Right cardiac atrium (tissue), 5 donors: ENCODE measurements around the gene TCN2. TPM values are rescaled to one million over a fixed set of nuclear protein-coding genes. Genes with fewer than 3 reads are reported as not detected.
"Not testable (repeated sequence)": the region's sequence is repeated elsewhere in the genome, so short reads cannot be mapped to it uniquely, and the experiment has no call there.

Experiments
- ATAC-seq, 2 donors: fragments of 200-7000 bp; cut with Tn5 transposase; one replicate each; pipeline versions ENCODE4 v1.8.0 to v1.9.1; 2020; ENCODE audit warnings: moderate library complexity in 2 of 2, mild to moderate bottlenecking in 1 of 2
- DNase-seq, 3 donors: peaks; one replicate each; pipeline ENCODE4 v3.0.0-alpha.2; 2020
- H3K27ac ChIP-seq: one replicate; pipeline ENCODE4 v1.5.1; 2013; ENCODE audit warnings: mild to moderate bottlenecking, low read length, control low read depth, moderate library complexity
- H3K27me3 ChIP-seq: one replicate; pipeline ENCODE4 v1.6.1; 2013; ENCODE audit not compliant: control insufficient read depth, insufficient read depth
- H3K4me1 ChIP-seq: one replicate; pipeline ENCODE4 v1.6.1; 2013; ENCODE audit warnings: low read length; ENCODE audit not compliant: control insufficient read depth, insufficient read depth
- H3K4me3 ChIP-seq: one replicate; pipeline ENCODE4 v1.5.1; 2013; ENCODE audit warnings: low read length, control low read depth
- H3K9me3 ChIP-seq: one replicate; pipeline ENCODE4 v1.6.1; 2013; ENCODE audit warnings: low read length; ENCODE audit not compliant: control insufficient read depth
- WGBS: extraction: QIAGEN DNeasy Blood & Tissue Kit; methylation state at CpG from one replicate; pipeline ENCODE4 v1.1.7; 2013; 5-methylcytosine and 5-hydroxymethylcytosine counted together
- intact Hi-C, 4 donors: fragments of 100-400 bp; cut with DNase I; formaldehyde crosslinking; loops; one replicate each; pipeline versions ENCODE4 v1.11.0 to v1.14.0; 2022 to 2023
- polyA plus RNA-seq: library from polyadenylated mRNA; stranded (reverse); fragments of 200-250 nt; gene quantifications from one replicate; pipeline ENCODE4 v1.2.3, GENCODE V29; 2013
- total RNA-seq, 4 donors: library from RNA; stranded (reverse); fragmentation: NEBNext Ultra II Directional; extraction: Animal tissue kit (Norgen Biotek cat#: 25700); gene quantifications; one replicate each; pipeline ENCODE4 v1.2.1, GENCODE V29; 2021
- donor health status: healthy with polysubstance abuse.
- donor health status: DM: no; HTN: yes; CAD: no.
- donor health status: DM: no; HTN: no; CAD: no.
- donor health status: DM: no; HTN: yes; CAD: no; lungs with severe emphysema.
- donor health status: DM: yes; HTN: yes; CAD: no.

TCN2 gene
- total and polyA plus RNA-seq, 5 donors, result 10.9 to 33.4 (median 24.0) TPM

- DNase-seq (no peak), ATAC-seq (no peak)
- no peak overlapping the region for H3K27ac ChIP-seq
- 94% methylated on average over 8 of the region's 8 CpGs for WGBS
- no peaks in the 10 kb centered on the region for H3K27me3 ChIP-seq
- no peaks in the 10 kb centered on the region for H3K9me3 ChIP-seq
- intact Hi-C loops, result no loop called here
- H3K4me1 ChIP-seq, result no peaks in the 10 kb centered on the region
- no peak overlapping the region for H3K4me3 ChIP-seq
Measured at GRCh38 chr22:30612789-30613188, 5.8 kb downstream of the TCN2 start.

- Histone ChIP-seq H3K4me1 (no peaks in the 10 kb centered on the region), H3K27ac (no peak overlapping the region), H3K9me3 (no peaks in the 10 kb centered on the region), H3K27me3 (no peaks in the 10 kb centered on the region), H3K4me3 (no peak overlapping the region)
- WGBS, result 98% methylated on average over 7 of the region's 7 CpGs
- DNase-seq, result no peak
- no peak for ATAC-seq
- intact Hi-C loops, result no loop called here
Measured at GRCh38 chr22:30614268-30614667, 7.3 kb downstream of the TCN2 start.

GRCh38 chr22:30614879-30615278 lies 7.9 kb downstream of the TCN2 start:
- ATAC-seq (no peak), DNase-seq (no peak)
- intact Hi-C loops, result no loop called here
- Histone ChIP-seq H3K9me3 (no peaks in the 10 kb centered on the region), H3K27ac (no peak overlapping the region), H3K4me1 (no peaks in the 10 kb centered on the region), H3K4me3 (no peak overlapping the region), H3K27me3 (no peaks in the 10 kb centered on the region)

DNA sequence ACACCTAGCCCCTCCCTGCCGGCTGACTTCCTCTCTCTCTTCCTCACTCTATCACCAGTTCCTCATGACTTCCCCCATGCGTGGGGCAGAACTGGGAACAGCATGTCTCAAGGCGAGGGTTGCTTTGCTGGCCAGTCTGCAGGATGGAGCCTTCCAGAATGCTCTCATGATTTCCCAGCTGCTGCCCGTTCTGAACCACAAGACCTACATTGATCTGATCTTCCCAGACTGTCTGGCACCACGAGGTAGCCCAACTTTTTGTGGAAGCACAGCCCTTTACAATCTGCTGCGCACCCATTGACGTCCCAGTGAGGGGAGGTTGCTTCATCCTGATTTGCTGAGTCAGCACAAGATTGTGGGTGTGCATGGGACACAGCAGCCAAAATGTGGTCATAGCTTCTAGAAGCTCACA lies 8.6 kb downstream of the TCN2 start:
- no peak for ATAC-seq
- H3K4me1 ChIP-seq, result no peaks in the 10 kb centered on the region
- DNase-seq, result no peak
- no peaks in the 10 kb centered on the region for H3K9me3 ChIP-seq
- no peak overlapping the region for H3K4me3 ChIP-seq
- WGBS, result 79% methylated on average over 7 of the region's 7 CpGs
- no peaks in the 10 kb centered on the region for H3K27me3 ChIP-seq
- no peak overlapping the region for H3K27ac ChIP-seq
- intact Hi-C loops, result no loop called here

GRCh38 chr22:30617819-30618218 lies 10.8 kb downstream of the TCN2 start:
- whole genome bisulfite sequencing, result 90% methylated on average over 6 of the region's 6 CpGs
- Histone ChIP-seq H3K27me3 (no peaks in the 10 kb centered on the region), H3K9me3 (no peaks in the 10 kb centered on the region), H3K4me1 (no peaks in the 10 kb centered on the region), H3K27ac (no peak overlapping the region), H3K4me3 (no peak overlapping the region)
- intact Hi-C loops, result no loop called here
- DNase-seq (no peak), ATAC-seq (no peak)

- intact Hi-C loops, H3K27ac ChIP-seq, H3K4me3 ChIP-seq, H3K4me1 ChIP-seq, ATAC-seq, DNase-seq, H3K27me3 ChIP-seq, H3K9me3 ChIP-seq: not testable (repeated sequence)
- 94% methylated on average over 6 of the region's 6 CpGs for WGBS
Measured at GRCh38 chr22:30619909-30620308, 12.9 kb downstream of the TCN2 start.

GRCh38 chr22:30626413-30626812 lies 19.4 kb downstream of the TCN2 start:
- intact Hi-C loops, result no loop called here
- Histone ChIP-seq H3K27me3 (no peaks in the 10 kb centered on the region), H3K4me1 (peaks cover 5% of the 10 kb centered on the region), H3K4me3 (no peak overlapping the region), H3K27ac (no peak overlapping the region), H3K9me3 (no peaks in the 10 kb centered on the region)
- ATAC-seq (no peak), DNase-seq (no peak)
- WGBS, result 90% methylated on average over 5 of the region's 5 CpGs

- H3K4me1 ChIP-seq, result peaks cover 5% of the 10 kb centered on the region
- WGBS, result 79% methylated on average over 5 of the region's 5 CpGs
- no peak overlapping the region for H3K27ac ChIP-seq
- intact Hi-C loops, result no loop called here
- no peaks in the 10 kb centered on the region for H3K27me3 ChIP-seq
- DNase-seq, result no peak
- no peak overlapping the region for H3K4me3 ChIP-seq
- no peaks in the 10 kb centered on the region for H3K9me3 ChIP-seq
- ATAC-seq, result no peak
Measured at GRCh38 chr22:30627471-30627870, 20.5 kb downstream of the TCN2 start.

GRCh38 chr22:30628491-30628890 lies 21.5 kb downstream of the TCN2 start:
- H3K9me3 ChIP-seq, result no peaks in the 10 kb centered on the region
- WGBS, result 49% methylated on average over 4 of the region's 4 CpGs
- ATAC-seq, result peak; percentile 73 to 93
- H3K27me3 ChIP-seq, result no peaks in the 10 kb centered on the region
- intact Hi-C loops, result no loop called here
- peaks cover 5% of the 10 kb centered on the region for H3K4me1 ChIP-seq
- no peak overlapping the region for H3K27ac ChIP-seq
- no peak overlapping the region for H3K4me3 ChIP-seq
- DNase-seq, result peak; percentile 60 to 67 (median 64)

DNA sequence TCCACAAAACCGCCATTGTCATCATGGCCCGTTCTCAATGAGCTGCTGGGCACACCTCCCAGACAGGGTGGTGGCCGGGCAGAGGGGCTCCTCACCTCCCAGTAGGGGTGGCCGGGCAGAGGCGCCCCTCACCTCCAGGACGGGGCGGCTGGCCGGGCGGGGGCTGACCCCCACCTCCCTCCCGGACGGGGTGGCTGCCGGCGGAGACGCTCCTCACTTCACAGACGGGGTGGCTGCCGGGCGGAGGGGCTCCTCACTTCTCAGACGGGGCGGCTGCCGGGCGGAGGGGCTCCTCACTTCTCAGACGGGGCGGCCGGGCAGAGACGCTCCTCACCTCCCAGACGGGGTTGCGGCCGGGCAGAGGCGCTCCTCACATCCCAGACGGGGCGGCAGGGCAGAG lies 24.5 kb downstream of the TCN2 start:
- not testable (repeated sequence) for ATAC-seq, H3K4me1 ChIP-seq, H3K27me3 ChIP-seq, H3K4me3 ChIP-seq, H3K27ac ChIP-seq, DNase-seq, H3K9me3 ChIP-seq
- intact Hi-C loops, result loop anchor here in 2 of 4 donors (10.0 kb wide), 2 partner anchors 123 to 293 kb away; no protein-coding TSS in a partner anchor
- WGBS, result 93% methylated on average over 21 of the region's 31 CpGs

DNA sequence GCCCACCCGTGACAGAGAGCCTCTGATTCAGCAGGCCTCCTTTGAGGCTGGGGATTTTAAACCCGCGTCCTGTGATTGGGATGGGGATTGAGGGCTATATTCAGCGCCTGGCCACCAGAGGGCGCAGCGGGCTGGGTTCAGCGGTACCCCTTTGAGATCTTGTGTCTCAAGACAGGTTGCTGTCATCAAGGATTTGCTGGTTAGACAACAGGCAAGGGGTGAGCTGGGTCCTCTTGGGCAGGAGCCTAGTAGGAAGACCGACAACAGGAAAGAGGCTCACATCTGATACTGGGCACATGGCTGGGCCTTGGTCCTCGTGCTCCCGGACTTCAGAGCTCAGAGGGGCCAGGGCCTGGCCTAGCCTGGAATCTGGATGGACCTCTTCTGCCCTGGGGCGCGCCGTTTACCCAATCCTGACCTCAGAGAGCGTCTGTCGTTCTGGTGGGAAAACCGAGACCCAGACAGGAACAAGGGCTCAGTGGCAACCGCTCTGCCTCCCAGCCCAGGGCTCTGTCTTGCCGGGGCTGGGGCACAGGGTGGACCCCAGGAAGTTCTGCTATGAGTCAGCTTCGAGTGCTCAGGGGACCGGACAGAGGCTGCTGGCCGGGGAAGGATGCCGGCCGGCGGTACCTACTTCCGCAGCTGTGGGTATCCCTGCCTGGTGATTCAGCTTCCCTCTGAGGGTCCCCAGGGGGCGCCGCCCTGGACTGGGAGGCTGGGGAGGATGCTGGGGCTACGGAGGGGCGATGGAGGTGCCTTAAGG lies 27.7 kb downstream of the TCN2 start:
- H3K27me3 ChIP-seq, result no peaks in the 10 kb centered on the region
- 12% methylated on average over 29 of the region's 29 CpGs for WGBS

More for the DNA sequence above, 27.7 kb downstream of the TCN2 start:
- Histone ChIP-seq H3K4me1 (peaks cover 12% of the 10 kb centered on the region), H3K9me3 (no peaks in the 10 kb centered on the region), H3K4me3 (peak overlapping the region; percentile 29), H3K27ac (peak overlapping the region; percentile 88)
- ATAC-seq, result peak; percentile 75 to 89
- DNase-seq, result peak; percentile 87 to 93 (median 92)
- intact Hi-C loops, result loop anchor here (2.0 to 10.0 kb wide), 6 partner anchors 118 to 290 kb away; no protein-coding TSS in a partner anchor
